GM15510 (cell line): ENCODE results near the gene VASH1.

ENCODE experiments used
- POLR2A ChIP-seq: IDR thresholded peaks from 3 replicates; pipeline ENCODE4 v1.6.1; 2011; ENCODE audit warnings: borderline replicate concordance; ENCODE audit not compliant: insufficient read length; ENCODE audit errors: extremely low read depth

VASH1 gene

DNA sequence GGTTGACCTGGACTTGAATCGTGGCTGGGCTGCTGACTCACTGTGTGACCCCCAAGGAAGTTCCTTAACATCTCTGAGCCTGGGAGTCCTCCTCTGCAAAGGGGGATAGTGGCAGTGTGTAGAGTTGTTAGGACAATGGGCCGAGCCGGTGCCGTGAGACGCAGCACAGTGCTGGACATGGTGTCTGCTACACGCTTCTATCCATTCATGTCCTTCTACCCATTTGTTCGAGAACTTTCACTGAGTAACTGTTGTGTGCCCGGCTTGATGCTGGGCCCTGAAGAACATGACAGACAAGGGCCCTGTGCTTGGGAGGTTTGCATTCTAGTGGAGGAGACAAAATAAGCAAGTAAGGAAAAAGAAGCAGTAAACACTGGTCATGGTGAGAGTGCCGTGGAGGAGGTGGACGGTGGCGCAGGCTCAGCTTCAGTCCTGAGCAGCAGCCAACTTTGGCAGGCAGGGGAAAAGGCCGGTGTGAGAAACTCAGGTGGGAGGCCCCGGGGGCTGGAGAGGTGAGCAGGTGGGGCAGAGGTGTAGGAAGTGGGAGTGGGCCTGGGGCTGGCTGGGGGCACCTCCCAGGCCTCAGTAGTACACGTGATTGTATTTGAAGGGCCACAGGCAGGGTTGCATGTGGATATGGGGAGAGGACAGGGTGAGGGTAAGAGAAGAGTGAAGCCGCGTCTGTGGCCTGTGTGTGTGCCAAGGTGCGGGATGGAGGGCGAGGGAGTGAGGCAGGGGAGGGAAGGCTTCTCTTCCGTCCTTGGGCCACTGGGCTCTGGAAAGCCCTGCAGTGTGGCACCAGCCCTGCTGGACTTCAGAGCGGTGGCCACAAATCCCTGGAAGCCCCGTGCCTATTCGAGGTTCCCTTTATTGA is 13.8 kb downstream of the VASH1 start:
- no peak for TF ChIP-seq POLR2A

DNA sequence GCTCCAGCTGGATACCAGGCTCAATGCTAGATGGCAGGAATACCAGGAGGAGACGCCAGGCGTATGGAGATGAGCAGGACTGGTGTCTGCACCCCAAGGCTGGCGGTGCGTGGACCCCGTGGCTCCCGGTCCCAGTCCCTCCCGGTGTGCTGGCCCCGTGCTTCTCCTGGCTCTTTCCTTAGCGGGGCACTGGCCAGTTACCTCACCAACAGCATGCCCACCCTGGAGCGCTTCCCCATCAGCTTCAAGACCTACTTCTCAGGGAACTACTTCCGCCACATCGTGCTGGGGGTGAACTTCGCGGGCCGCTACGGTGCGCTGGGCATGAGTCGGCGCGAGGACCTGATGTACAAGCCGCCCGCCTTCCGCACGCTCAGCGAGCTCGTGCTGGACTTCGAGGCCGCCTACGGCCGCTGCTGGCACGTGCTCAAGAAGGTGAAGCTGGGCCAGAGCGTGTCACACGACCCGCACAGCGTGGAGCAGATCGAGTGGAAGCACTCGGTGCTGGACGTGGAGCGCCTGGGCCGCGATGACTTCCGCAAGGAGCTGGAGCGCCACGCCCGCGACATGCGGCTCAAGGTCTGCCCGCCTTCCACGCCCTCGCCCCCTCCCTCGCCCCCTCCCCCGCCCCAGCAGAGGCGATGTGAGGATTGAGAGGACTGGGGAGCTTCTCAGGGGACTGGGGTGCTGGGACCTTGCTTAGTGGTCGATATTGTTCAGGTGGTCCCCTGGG is 14.6 kb downstream of the VASH1 start:
- TF ChIP-seq POLR2A: no peak

- TF ChIP-seq POLR2A: no peak
Observed at GRCh38 chr14:76776428-76777251, 15.4 kb downstream of the VASH1 start.

- no peak for TF ChIP-seq POLR2A
Observed at GRCh38 chr14:76777721-76778120, 16.5 kb downstream of the VASH1 start.

DNA sequence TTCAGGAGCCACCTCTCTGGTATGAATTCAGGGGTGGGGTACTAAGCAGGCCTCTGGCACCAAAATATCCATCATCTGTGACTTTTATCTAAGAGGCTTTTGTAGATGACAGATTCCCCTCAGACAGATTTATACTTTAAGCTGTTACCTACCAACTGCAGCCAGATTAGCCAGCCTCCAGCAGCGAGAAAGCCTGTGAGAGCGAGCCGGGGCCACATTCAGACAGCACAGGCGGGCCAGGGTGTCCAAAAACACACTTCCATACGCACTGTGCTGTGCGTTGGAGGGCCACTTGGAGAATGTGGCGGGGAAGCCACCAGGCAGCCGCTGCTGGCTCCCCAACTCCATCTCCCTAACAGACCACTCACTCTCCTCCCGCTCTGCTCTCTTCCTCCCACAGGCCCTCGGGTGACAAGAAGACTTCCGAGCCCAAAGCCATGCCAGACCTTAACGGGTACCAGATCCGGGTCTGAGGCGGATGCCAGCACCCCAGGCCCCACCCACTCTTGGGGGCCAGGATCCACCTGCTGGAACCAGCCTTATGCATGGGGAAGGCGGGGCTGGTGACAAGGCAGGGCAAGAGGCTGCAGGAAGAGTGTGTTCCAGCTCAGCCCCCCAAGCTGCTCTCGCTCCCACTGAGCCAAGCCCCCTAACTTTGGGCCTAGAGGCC is 17.4 kb downstream of the VASH1 start:
- TF ChIP-seq POLR2A: no peak

DNA sequence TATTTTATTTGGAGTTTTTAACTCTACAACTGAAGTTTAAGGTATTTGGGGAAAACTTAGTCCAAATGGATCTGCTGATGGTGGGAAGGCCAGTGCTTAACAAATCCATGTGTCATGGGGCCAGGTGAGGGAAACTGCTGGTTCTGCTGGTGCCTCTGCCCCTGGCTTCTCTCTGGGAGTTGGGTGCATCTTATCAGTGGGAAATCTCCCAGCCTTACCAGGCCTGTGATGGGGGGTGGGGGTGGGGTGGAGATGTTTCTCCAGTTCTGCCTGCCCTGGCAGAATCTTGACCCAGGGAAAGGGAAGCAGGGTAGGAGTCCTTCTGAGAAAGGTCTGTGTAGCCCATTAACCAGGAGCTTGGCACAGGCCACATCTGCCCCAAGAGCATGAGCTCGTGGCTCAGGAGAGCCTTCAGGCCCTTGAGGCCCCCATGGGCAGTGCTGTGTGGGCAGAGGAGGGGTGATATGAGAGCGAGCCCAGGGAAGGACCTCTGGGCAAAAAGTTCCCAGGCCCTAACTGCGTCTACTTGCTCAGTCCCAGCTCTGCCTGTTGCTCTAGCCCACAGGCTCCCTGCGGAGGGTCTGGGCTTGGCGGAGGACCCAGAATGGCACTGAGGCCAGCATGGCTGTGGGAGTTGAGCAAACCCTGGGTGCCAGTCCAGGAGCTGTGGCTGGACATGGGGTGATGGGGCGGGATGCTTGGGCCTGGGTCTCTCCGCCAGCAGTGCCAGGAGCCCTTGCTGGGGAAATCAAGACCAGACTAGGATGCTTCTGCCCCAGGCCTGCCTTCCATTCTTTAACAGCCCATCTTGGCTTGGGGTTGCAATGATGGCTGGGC is 18.2 kb downstream of the VASH1 start:
- no peak for TF ChIP-seq POLR2A

DNA sequence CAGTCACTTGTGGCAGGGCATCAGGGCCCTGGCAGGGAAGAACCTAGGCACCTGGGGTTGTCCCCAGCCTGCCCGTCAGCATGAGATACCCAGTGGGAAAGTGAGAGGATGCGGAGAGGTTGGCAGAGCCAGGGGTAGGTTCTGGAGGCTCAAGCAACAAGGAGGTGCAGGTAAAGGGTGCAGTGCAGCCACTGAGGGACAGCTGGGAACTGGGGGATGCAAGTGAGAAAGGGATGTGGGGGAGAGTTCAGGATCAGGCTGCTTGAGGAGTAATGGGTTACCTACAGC is 18.7 kb downstream of the VASH1 start:
- no peak for TF ChIP-seq POLR2A

- TF ChIP-seq POLR2A: no peak
Observed at GRCh38 chr14:76780360-76780759, 19.1 kb downstream of the VASH1 start.

DNA sequence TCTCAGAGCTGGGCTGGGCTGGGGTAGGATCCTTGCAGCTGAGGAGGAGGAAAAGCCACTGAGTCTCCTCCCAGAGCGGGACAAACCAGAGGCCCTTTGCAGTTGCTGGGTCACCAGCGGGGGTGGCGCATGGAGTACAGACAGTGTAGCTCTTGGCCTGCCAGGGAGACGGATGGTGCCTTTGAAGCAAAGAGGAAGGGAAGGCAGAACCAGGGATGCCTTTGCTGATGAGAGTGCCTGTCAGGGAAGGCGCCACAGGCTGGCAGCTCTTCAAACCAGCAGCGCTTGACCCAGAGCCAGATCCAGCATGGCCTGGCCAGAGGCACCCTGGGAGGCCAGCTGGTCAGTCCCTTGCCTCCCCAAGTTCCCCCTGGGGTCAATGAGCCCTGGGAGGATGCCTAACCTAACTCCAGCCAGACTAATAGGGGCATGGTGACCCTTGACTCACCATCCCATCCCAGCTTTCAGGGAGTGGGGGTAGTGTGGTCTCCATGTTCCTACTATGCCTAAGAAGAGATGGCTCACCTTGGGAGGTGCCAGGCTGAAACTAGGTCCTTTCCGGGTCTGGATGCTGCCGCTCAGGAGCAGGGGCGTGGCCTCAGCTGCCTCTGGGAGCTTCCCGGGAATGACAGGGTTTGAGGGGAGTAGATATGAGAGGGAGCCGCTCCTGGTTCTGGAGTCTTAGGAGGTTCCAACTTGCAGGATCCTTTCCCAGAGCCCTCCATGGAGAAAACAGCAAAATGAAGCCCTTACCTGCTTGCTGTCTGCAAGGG is 19.8 kb downstream of the VASH1 start:
- TF ChIP-seq POLR2A: no peak

GRCh38 chr14:76781648-76782051 is 20.4 kb downstream of the VASH1 start:
- no peak for TF ChIP-seq POLR2A

DNA sequence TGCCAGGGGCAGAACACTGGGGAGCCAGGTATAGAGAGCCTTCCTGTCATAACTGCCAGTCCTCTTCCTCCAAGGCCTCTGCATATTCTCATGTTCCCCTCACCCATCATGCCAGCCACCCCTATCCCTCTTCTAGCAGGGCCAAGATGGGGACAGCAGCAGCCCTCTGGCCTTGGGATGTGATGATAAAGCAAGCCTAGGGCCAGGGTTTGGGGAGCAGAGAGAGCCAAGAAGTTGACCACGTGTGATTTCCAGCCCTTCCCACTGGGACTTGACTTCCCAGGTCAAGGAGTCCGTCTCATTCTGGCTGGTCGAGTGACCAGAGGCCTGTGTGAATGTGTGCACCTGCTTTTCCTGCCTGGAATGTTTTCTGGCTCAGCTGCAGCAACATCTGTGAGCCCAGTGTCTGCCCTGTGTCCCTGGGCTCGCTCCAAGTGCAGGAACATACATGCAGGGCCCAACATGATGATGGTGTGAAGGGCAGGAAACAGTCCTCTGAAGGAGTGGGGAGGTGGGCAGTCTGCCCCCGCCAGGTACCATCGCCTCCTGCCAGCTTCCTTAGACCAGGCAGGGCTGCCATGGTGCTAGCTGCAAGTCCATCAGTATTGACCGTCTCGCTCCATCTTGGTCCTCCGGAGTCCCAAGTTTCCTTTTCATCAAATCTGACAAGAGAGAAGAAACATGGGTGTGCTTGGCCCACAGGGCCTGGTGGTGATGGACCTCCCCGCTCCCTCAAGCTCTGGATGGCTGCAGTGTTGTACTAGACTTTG is 21.0 kb downstream of the VASH1 start:
- no peak for TF ChIP-seq POLR2A

GRCh38 chr14:76782885-76783566 is 21.8 kb downstream of the VASH1 start:
- no peak for TF ChIP-seq POLR2A
